Breast epithelium (tissue), 4 donors: Measurements from ENCODE around the gene WARS2. TPM values are rescaled to one million over a fixed set of nuclear protein-coding genes. Genes with fewer than 3 reads are reported as not detected.

Source experiments
- DNase-seq, 2 donors: peaks; one replicate each; pipeline ENCODE4 v3.0.0-alpha.2; 2019; ENCODE audit warnings: low spot score in 2 of 2
- H3K27ac ChIP-seq, 2 donors: fragments of 200-600 bp; sonication (generic) in 1 of 2; one replicate each; pipeline ENCODE4 v1.5.1; 2016 to 2019; ENCODE audit warnings: mild to moderate bottlenecking in 1 of 2
- H3K27me3 ChIP-seq, 2 donors: fragments of 200-600 bp; sonication (generic) in 1 of 2; one replicate each; pipeline versions ENCODE4 v1.5.1 to v1.6.0; 2017 to 2019; ENCODE audit warnings: control low read depth in 1 of 2, mild to moderate bottlenecking in 1 of 2
- H3K36me3 ChIP-seq: fragments of 200-600 bp; one replicate; pipeline ENCODE4 v1.5.1; 2019
- H3K4me1 ChIP-seq, 2 donors: fragments of 200-600 bp; sonication (generic); one replicate each; pipeline ENCODE4 v1.5.1; 2016 to 2019; ENCODE audit warnings: control low read depth in 1 of 2
- H3K4me3 ChIP-seq, 3 donors: fragments of 200-600 bp; sonication (generic); 1 replicate in 2 of 3; 2 replicates in 1 of 3; pipeline ENCODE4 v1.5.1; 2016 to 2019; ENCODE audit warnings: mild to moderate bottlenecking in 3 of 3, moderate library complexity in 2 of 3
- H3K9me3 ChIP-seq, 2 donors: fragments of 200-600 bp; sonication (generic) in 1 of 2; one replicate each; pipeline ENCODE4 v1.5.1; 2016 to 2019; ENCODE audit warnings: control low read depth in 1 of 2
- POLR2A ChIP-seq: fragments of 450-650 bp; IDR thresholded peaks from one replicate; pipeline ENCODE4 v1.6.1; 2016; ENCODE audit warnings: antibody characterized with exemption, mild to moderate bottlenecking, moderate library complexity
- POLR2AphosphoS5 ChIP-seq, 3 donors: sonication (generic); formaldehyde crosslinking; IDR thresholded peaks; one replicate each; pipeline ENCODE4 v1.6.1; 2017; ENCODE audit warnings: antibody characterized with exemption in 3 of 3
- intact Hi-C: fragments of 100-400 bp; cut with DNase I; formaldehyde crosslinking; loops from one replicate; pipeline ENCODE4 v1.15.1; 2023; ENCODE audit warnings: low total_unique reads
- total RNA-seq, 3 donors: library from RNA; depleted of rRNA; stranded (reverse); fragments of >200 nt; gene quantifications; one replicate each; pipeline ENCODE4 v1.1.0, GENCODE V29; 2016
- TF ChIP-seq, protein P1 (sequence below), 3 donors: fragments of 450-650 bp; IDR thresholded peaks; one replicate each; pipeline ENCODE4 v1.5.1; 2016 to 2017; ENCODE audit warnings: antibody characterized with exemption in 3 of 3, mild to moderate bottlenecking in 3 of 3, moderate library complexity in 3 of 3

WARS2 gene
- total RNA-seq, 3 donors from 2014 or later = 21.1 to 26.2 (median 23.3) TPM

GRCh38 chr1:119034359-119034758 is 106.1 kb downstream of the WARS2 start:
- no peak for DNase-seq
- no peak overlapping the region for H3K4me3 ChIP-seq
- H3K36me3 ChIP-seq = no peaks in the 10 kb centered on the region
- no peaks in the 10 kb centered on the region for H3K4me1 ChIP-seq
- TF ChIP-seq POLR2AphosphoS5 (IDR thresholded peaks at IDR 0.05) = no peak
- TF ChIP-seq, protein P1, sequence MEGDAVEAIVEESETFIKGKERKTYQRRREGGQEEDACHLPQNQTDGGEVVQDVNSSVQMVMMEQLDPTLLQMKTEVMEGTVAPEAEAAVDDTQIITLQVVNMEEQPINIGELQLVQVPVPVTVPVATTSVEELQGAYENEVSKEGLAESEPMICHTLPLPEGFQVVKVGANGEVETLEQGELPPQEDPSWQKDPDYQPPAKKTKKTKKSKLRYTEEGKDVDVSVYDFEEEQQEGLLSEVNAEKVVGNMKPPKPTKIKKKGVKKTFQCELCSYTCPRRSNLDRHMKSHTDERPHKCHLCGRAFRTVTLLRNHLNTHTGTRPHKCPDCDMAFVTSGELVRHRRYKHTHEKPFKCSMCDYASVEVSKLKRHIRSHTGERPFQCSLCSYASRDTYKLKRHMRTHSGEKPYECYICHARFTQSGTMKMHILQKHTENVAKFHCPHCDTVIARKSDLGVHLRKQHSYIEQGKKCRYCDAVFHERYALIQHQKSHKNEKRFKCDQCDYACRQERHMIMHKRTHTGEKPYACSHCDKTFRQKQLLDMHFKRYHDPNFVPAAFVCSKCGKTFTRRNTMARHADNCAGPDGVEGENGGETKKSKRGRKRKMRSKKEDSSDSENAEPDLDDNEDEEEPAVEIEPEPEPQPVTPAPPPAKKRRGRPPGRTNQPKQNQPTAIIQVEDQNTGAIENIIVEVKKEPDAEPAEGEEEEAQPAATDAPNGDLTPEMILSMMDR (IDR thresholded peaks at IDR 0.05) = no peak
- TF ChIP-seq POLR2A = no peak
- no peak overlapping the region for H3K27ac ChIP-seq
- intact Hi-C loops = no loop called here
- H3K9me3 ChIP-seq = no peaks in the 10 kb centered on the region
- no peaks in the 10 kb centered on the region for H3K27me3 ChIP-seq

DNA sequence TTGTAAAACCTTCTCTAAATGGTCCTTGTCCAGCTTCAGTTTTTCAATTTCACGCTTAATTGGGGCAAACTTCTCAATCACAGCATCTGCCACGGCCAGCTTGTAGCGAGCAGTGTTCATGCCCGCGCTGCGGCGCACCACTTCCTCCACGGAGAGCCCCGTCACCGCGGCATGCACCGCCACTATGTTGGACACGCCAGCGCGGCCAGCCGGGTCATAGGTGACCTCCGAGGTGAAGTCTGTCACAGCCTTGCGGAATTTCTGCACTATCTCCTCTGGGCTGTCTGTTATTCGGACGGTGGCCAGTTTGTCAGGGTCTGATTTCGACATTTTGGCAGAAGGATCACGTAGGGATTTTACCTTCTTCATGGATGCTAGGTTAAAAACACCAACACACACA is 107.5 kb downstream of the WARS2 start:
- Histone ChIP-seq H3K4me1 (no peaks in the 10 kb centered on the region), H3K36me3 (no peaks in the 10 kb centered on the region), H3K9me3 (no peaks in the 10 kb centered on the region), H3K4me3 (no peak overlapping the region), H3K27me3 (no peaks in the 10 kb centered on the region), H3K27ac (no peak overlapping the region)
- TF ChIP-seq, protein P1 (IDR thresholded peaks at IDR 0.05) = no peak
- TF ChIP-seq POLR2AphosphoS5 (IDR thresholded peaks at IDR 0.05) (no peak), POLR2A (no peak)
- DNase-seq = no peak
- intact Hi-C loops = no loop called here

- Histone ChIP-seq H3K4me3 (no peak overlapping the region), H3K9me3 (no peaks in the 10 kb centered on the region), H3K27ac (no peak overlapping the region), H3K4me1 (no peaks in the 10 kb centered on the region), H3K27me3 (no peaks in the 10 kb centered on the region), H3K36me3 (no peaks in the 10 kb centered on the region)
- no peak for TF ChIP-seq POLR2A
- TF ChIP-seq, protein P1 (IDR thresholded peaks at IDR 0.05) = no peak
- no peak for TF ChIP-seq POLR2AphosphoS5 (IDR thresholded peaks at IDR 0.05)
- DNase-seq = no peak
- intact Hi-C loops = no loop called here
These were observed 112.7 kb downstream of the WARS2 start for GRCh38 chr1:119027759-119028158.

GRCh38 chr1:119026956-119027355 is 113.5 kb downstream of the WARS2 start:
- intact Hi-C loops = no loop called here
- no peak overlapping the region for H3K4me3 ChIP-seq
- TF ChIP-seq POLR2AphosphoS5 (IDR thresholded peaks at IDR 0.05) (no peak), POLR2A (no peak)
- TF ChIP-seq, protein P1 (IDR thresholded peaks at IDR 0.05) = no peak

GRCh38 chr1:119015547-119015946 is 124.9 kb downstream of the WARS2 start:
- intact Hi-C loops = no loop called here
- Histone ChIP-seq H3K27ac (no peak overlapping the region), H3K36me3 (no peaks in the 10 kb centered on the region), H3K27me3 (no peaks in the 10 kb centered on the region), H3K4me1 (no peaks in the 10 kb centered on the region), H3K4me3 (no peak overlapping the region), H3K9me3 (no peaks in the 10 kb centered on the region)
- TF ChIP-seq, protein P1 (IDR thresholded peaks at IDR 0.05) = no peak
- no peak for TF ChIP-seq POLR2AphosphoS5 (IDR thresholded peaks at IDR 0.05)
- TF ChIP-seq POLR2A = no peak
- DNase-seq = no peak

More at GRCh38 chr1:119026956-119027355, 113.5 kb downstream of the WARS2 start:
- no peak for DNase-seq
- H3K4me1 ChIP-seq = no peaks in the 10 kb centered on the region
- H3K9me3 ChIP-seq = no peaks in the 10 kb centered on the region
- no peaks in the 10 kb centered on the region for H3K36me3 ChIP-seq
- no peak overlapping the region for H3K27ac ChIP-seq
- no peaks in the 10 kb centered on the region for H3K27me3 ChIP-seq
